B cell (primary cell): ENCODE data around the gene ARRB1. TPM values are rescaled to one million over a fixed set of nuclear protein-coding genes. Genes with fewer than 3 reads are reported as not detected.

Experiments used
- ATAC-seq: fragments of 200-7000 bp; cut with Tn5 transposase; one replicate; pipeline ENCODE4 v1.10.0; 2021; ENCODE audit warnings: low read depth, mild to moderate bottlenecking, moderate number of reproducible peaks, moderate library complexity
- CTCF ChIA-PET: fragments of 350-600 bp; sonication (Branson Sonifier 250); formaldehyde crosslinking; loops from one replicate; lab custom pipeline; 2021; ENCODE audit warnings: antibody characterized with exemption, inconsistent platforms; lab: Charles Lee
- POLR2A ChIA-PET: fragments of 350-600 bp; sonication (Branson Sonifier 250); formaldehyde crosslinking; loops from one replicate; lab custom pipeline; 2021; ENCODE audit warnings: antibody characterized with exemption; lab: Charles Lee
- DNase-seq: peaks from one replicate; pipeline ENCODE4 v3.0.0; 2013
- H2AFZ ChIP-seq: 2 replicates; pipeline ENCODE4 v1.6.1; 2012; ENCODE audit warnings: mild to moderate bottlenecking, low read depth, low read length; ENCODE audit not compliant: insufficient read depth, poor library complexity, severe bottlenecking
- H3K27ac ChIP-seq, 2 donors: 1 replicate in 1 of 2; 2 replicates in 1 of 2; pipeline ENCODE4 v1.5.1; 2012 to 2013; ENCODE audit warnings: low read length in 2 of 2, mild to moderate bottlenecking in 2 of 2, moderate library complexity in 1 of 2
- H3K27me3 ChIP-seq, 4 experiments: fragments of 200-600 bp in 1 of 4; sonication (generic) in 1 of 4; replicated peaks in 1 of 4; 1 replicate in 2 of 4; 2 replicates in 2 of 4; pipeline versions ENCODE4 v1.6.1 to v1.7.0; 2013 to 2016; ENCODE audit warnings: low read length in 3 of 4, mild to moderate bottlenecking in 2 of 4, mixed read lengths in 1 of 4, moderate library complexity in 1 of 4; ENCODE audit not compliant: insufficient read depth in 4 of 4, control insufficient read depth in 3 of 4; ENCODE audit errors: control extremely low read depth in 1 of 4
- H3K36me3 ChIP-seq, 2 experiments: replicated peaks in 1 of 2; 1 replicate in 1 of 2; 2 replicates in 1 of 2; pipeline versions ENCODE4 v1.6.1 to v1.7.1; 2013; ENCODE audit warnings: low read length in 1 of 2; ENCODE audit not compliant: insufficient read depth in 2 of 2, control insufficient read depth in 1 of 2; ENCODE audit errors: control extremely low read depth in 1 of 2, extremely low read depth in 1 of 2
- H3K4me1 ChIP-seq, 2 donors: fragments of 200-600 bp in 1 of 2; sonication (generic) in 1 of 2; 1 replicate in 1 of 2; 2 replicates in 1 of 2; pipeline versions ENCODE4 v1.5.1 to v1.6.1; 2013 to 2017; ENCODE audit warnings: low read length in 2 of 2; ENCODE audit not compliant: control insufficient read depth in 2 of 2, insufficient read depth in 2 of 2
- H3K4me2 ChIP-seq: replicated peaks from 2 replicates; pipeline ENCODE3; 2012; ENCODE audit warnings: mild to moderate bottlenecking, low read depth, low read length; ENCODE audit not compliant: poor library complexity, severe bottlenecking
- H3K4me3 ChIP-seq, 5 experiments: fragments of 200-600 bp in 1 of 5; sonication (generic) in 1 of 5; 1 replicate in 3 of 5; 2 replicates in 2 of 5; pipeline versions ENCODE4 v1.5.1 to v1.7.0; 2011 to 2016; ENCODE audit warnings: low read length in 4 of 5, mild to moderate bottlenecking in 4 of 5, low read depth in 2 of 5, control low read depth in 1 of 5, moderate library complexity in 1 of 5; ENCODE audit not compliant: insufficient read depth in 1 of 5; ENCODE audit errors: control extremely low read depth in 1 of 5, extremely low read depth in 1 of 5
- H3K79me2 ChIP-seq: fragments of 200-600 bp; sonication (generic); one replicate; pipeline ENCODE4 v1.6.0; 2016; ENCODE audit warnings: low read length; ENCODE audit not compliant: control insufficient read depth, insufficient read depth
- H3K9ac ChIP-seq: fragments of 200-600 bp; sonication (generic); 2 replicates; pipeline ENCODE4 v1.6.1; 2017; ENCODE audit warnings: mild to moderate bottlenecking, low read length, moderate library complexity
- H3K9me3 ChIP-seq, 3 donors: one replicate each; pipeline versions ENCODE4 v1.6.1 to v1.7.1; 2013; ENCODE audit warnings: low read length in 2 of 3; ENCODE audit not compliant: control insufficient read depth in 2 of 3, insufficient read depth in 1 of 3; ENCODE audit errors: control extremely low read depth in 1 of 3
- H4K20me1 ChIP-seq: 2 replicates; pipeline ENCODE4 v1.6.0; 2012; ENCODE audit warnings: mild to moderate bottlenecking, low read length; ENCODE audit not compliant: insufficient read depth, control insufficient read depth, poor library complexity, severe bottlenecking
- H3K27ac Mint-ChIP-seq: one replicate; pipeline ENCODE4 v1.8.0; 2021; ENCODE audit warnings: mixed read lengths
- H3K27me3 Mint-ChIP-seq: one replicate; pipeline ENCODE4 v1.8.0; 2021; ENCODE audit warnings: mixed read lengths
- H3K4me1 Mint-ChIP-seq: one replicate; pipeline ENCODE4 v1.8.0; 2021; ENCODE audit warnings: mixed read lengths
- H3K4me3 Mint-ChIP-seq: one replicate; pipeline ENCODE4 v1.8.0; 2021; ENCODE audit warnings: mixed read lengths
- H3K9me3 Mint-ChIP-seq: one replicate; pipeline ENCODE4 v1.8.0; 2022; ENCODE audit warnings: mixed read lengths; ENCODE audit not compliant: insufficient read depth
- CTCF ChIP-seq: fragments of 200-600 bp; IDR thresholded peaks from one replicate; pipeline ENCODE4 v1.8.0; 2022; ENCODE audit warnings: antibody characterized with exemption, mild to moderate bottlenecking
- EZH2 ChIP-seq: IDR thresholded peaks from 2 replicates; pipeline ENCODE4 v1.6.1; 2012; ENCODE audit warnings: borderline replicate concordance, low read depth, mild to moderate bottlenecking, moderate library complexity, low read length; ENCODE audit not compliant: insufficient read depth, poor library complexity, severe bottlenecking
- WGBS: methylation state at CpG from one replicate; pipeline ENCODE4 v1.1.5; 2013; ENCODE audit warnings: missing lambda C conversion rate; ENCODE audit not compliant: insufficient coverage; 5-methylcytosine and 5-hydroxymethylcytosine counted together
- intact Hi-C: fragments of 100-400 bp; cut with micrococcal nuclease; formaldehyde crosslinking; loops from one replicate; pipeline ENCODE4 v1.10.0; 2022
- polyA plus RNA-seq: library from polyadenylated mRNA; depleted of rRNA; stranded (reverse); fragments of >200 nt; gene quantifications from 2 replicates; pipeline ENCODE4 v1.2.3, GENCODE V29; 2012
- total RNA-seq, 2 donors: library from RNA; stranded (reverse); fragments of 120-200 nt in 1 of 2; gene quantifications; 1 replicate in 1 of 2; 2 replicates in 1 of 2; pipeline versions ENCODE4 v1.2.3 to v1.2.4, GENCODE V29; 2013 to 2022

ARRB1 gene
- total and polyA plus RNA-seq, 2 donors (not counting 1 experiment from before 2014, with no cell fraction given), result 1.0 to 1.9 TPM

GRCh38 chr11:75244052-75244814, 107.2 kb downstream of the ARRB1 start:
- H3K79me2 ChIP-seq, result no peaks in the 10 kb centered on the region
- CTCF ChIA-PET, result interaction anchor here (1.0 to 10.1 kb wide), 7 partner anchors 11 to 314 kb away, joined by 3 to 284 read pairs (median 3); no protein-coding TSS in a partner anchor
- H3K4me3 Mint-ChIP-seq, result no peak overlapping the region
- intact Hi-C loops, result no loop called here
- peaks cover 0 to 44% (median 24%) of the 10 kb centered on the region in 4 experiments for H3K27me3 ChIP-seq
- no peak overlapping the region for H3K27ac Mint-ChIP-seq
- peaks cover 8% of the 10 kb centered on the region for H3K4me1 Mint-ChIP-seq
- no peaks in the 10 kb centered on the region for H3K9me3 Mint-ChIP-seq
- ATAC-seq (no peak), DNase-seq (no peak)
- H3K9me3 ChIP-seq, result no peaks in the 10 kb centered on the region
- no peak overlapping the region for H3K4me2 ChIP-seq
- H2AFZ ChIP-seq, result no peak overlapping the region
- TF ChIP-seq CTCF, result no peak
- no peak for TF ChIP-seq EZH2
- H3K9ac ChIP-seq, result no peak overlapping the region
- WGBS, result 84% methylated on average over 5 of the region's 10 CpGs
- peaks cover 12 to 15% of the 10 kb centered on the region in 2 donors for H3K4me1 ChIP-seq
- no peaks in the 10 kb centered on the region for H4K20me1 ChIP-seq
- no peak overlapping the region for H3K27ac ChIP-seq
- H3K4me3 ChIP-seq, result no peak overlapping the region
- no peaks in the 10 kb centered on the region for H3K36me3 ChIP-seq
- POLR2A ChIA-PET, result no interaction called here
- H3K27me3 Mint-ChIP-seq, result peaks cover 49% of the 10 kb centered on the region
